Tibial nerve (tissue), 4 donors: ENCODE results near the gene CRYBA1. TPM values are rescaled to one million over a fixed set of nuclear protein-coding genes. Genes with fewer than 3 reads are reported as not detected.
"Not testable (repeated sequence)": the region's sequence is repeated elsewhere in the genome, so short reads cannot be mapped to it uniquely, and the experiment has no call there.

Experiments
- DNase-seq, 2 donors: peaks; one replicate each; pipeline ENCODE4 v3.0.0-alpha.2; 2019; ENCODE audit warnings: low spot score in 2 of 2
- H3K27ac ChIP-seq, 4 donors: fragments of 200-600 bp; sonication (generic) in 3 of 4; one replicate each; pipeline ENCODE4 v1.5.1; 2017 to 2019; ENCODE audit warnings: mild to moderate bottlenecking in 1 of 4
- H3K27me3 ChIP-seq, 2 donors: fragments of 200-600 bp; sonication (generic) in 1 of 2; one replicate each; pipeline versions ENCODE4 v1.5.1 to v1.6.0; 2017 to 2019
- H3K36me3 ChIP-seq, 3 donors: fragments of 200-600 bp; sonication (generic); one replicate each; pipeline ENCODE4 v1.5.1; 2018 to 2019
- H3K4me1 ChIP-seq, 4 donors: fragments of 200-600 bp; sonication (generic) in 3 of 4; one replicate each; pipeline ENCODE4 v1.5.1; 2017 to 2019
- H3K4me3 ChIP-seq, 4 donors: fragments of 200-600 bp; sonication (generic) in 3 of 4; one replicate each; pipeline ENCODE4 v1.5.1; 2017 to 2019; ENCODE audit warnings: mild to moderate bottlenecking in 1 of 4, moderate library complexity in 1 of 4
- H3K9me3 ChIP-seq, 4 donors: fragments of 200-600 bp; sonication (generic) in 3 of 4; one replicate each; pipeline ENCODE4 v1.5.1; 2017 to 2019
- CTCF ChIP-seq, 5 experiments: fragments of 200-600 bp in 3 of 5; fragments of 450-650 bp in 2 of 5; sonication (generic) in 3 of 5; IDR thresholded peaks; one replicate each; pipeline ENCODE4 v1.5.1; 2016 to 2019; ENCODE audit warnings: antibody characterized with exemption in 5 of 5, mild to moderate bottlenecking in 3 of 5, moderate library complexity in 2 of 5
- EP300 ChIP-seq, 2 donors: sonication (generic); formaldehyde crosslinking; IDR thresholded peaks; one replicate each; pipeline ENCODE4 v1.6.1; 2017; ENCODE audit warnings: antibody characterized with exemption in 2 of 2, mild to moderate bottlenecking in 1 of 2
- POLR2A ChIP-seq, 2 donors: fragments of 450-650 bp; IDR thresholded peaks; one replicate each; pipeline ENCODE4 v1.6.1; 2017; ENCODE audit warnings: antibody characterized with exemption in 2 of 2, mild to moderate bottlenecking in 2 of 2, moderate library complexity in 2 of 2
- WGBS, 2 donors: methylation state at CpG; one replicate each; pipeline ENCODE4 v1.1.5; 2018; 5-methylcytosine and 5-hydroxymethylcytosine counted together
- total RNA-seq, 4 donors: library from RNA; depleted of rRNA; stranded (reverse); fragments of >200 nt; gene quantifications; one replicate each; pipeline ENCODE4 v1.1.0, GENCODE V29; 2016

The CRYBA1 gene
- total RNA-seq, 4 donors from 2014 or later: not detected

GRCh38 chr17:29257756-29258155 lies 11.1 kb downstream of the CRYBA1 start:
- H3K4me3 ChIP-seq: no peak overlapping the region
- no peaks in the 10 kb centered on the region for H3K9me3 ChIP-seq
- no peak for DNase-seq
- H3K36me3 ChIP-seq: peaks cover 0 to 28% (median 0%) of the 10 kb centered on the region in 3 donors
- peaks cover 0 to 54% (median 16%) of the 10 kb centered on the region in 4 donors for H3K4me1 ChIP-seq
- 77 to 87% methylated on average over 3 of the region's 3 CpGs for WGBS, 2 donors
- H3K27me3 ChIP-seq: no peaks in the 10 kb centered on the region
- TF ChIP-seq EP300 (IDR thresholded peaks at IDR 0.05): no peak
- TF ChIP-seq POLR2A (IDR thresholded peaks at IDR 0.05): no peak
- no peak for TF ChIP-seq CTCF (IDR thresholded peaks at IDR 0.05)
- H3K27ac ChIP-seq: peak overlapping the region in 3 of 4 donors; percentile 6 to 42 (median 16)

GRCh38 chr17:29263916-29264315 lies 17.3 kb downstream of the CRYBA1 start:
- no peaks in the 10 kb centered on the region for H3K9me3 ChIP-seq
- peaks cover 0 to 77% (median 0%) of the 10 kb centered on the region in 3 donors for H3K36me3 ChIP-seq
- TF ChIP-seq CTCF (IDR thresholded peaks at IDR 0.05): no peak
- TF ChIP-seq POLR2A (IDR thresholded peaks at IDR 0.05): no peak
- TF ChIP-seq EP300 (IDR thresholded peaks at IDR 0.05): no peak
- WGBS, 2 donors: 64 to 68% methylated on average over 5 of the region's 5 CpGs
- no peak overlapping the region for H3K4me3 ChIP-seq
- no peak overlapping the region for H3K27ac ChIP-seq
- peaks cover 0 to 25% (median 0%) of the 10 kb centered on the region in 4 donors for H3K4me1 ChIP-seq
- H3K27me3 ChIP-seq: no peaks in the 10 kb centered on the region
- DNase-seq: no peak

GRCh38 chr17:29271980-29272379 lies 25.3 kb downstream of the CRYBA1 start:
- H3K27ac ChIP-seq, H3K9me3 ChIP-seq, H3K4me3 ChIP-seq, DNase-seq, H3K27me3 ChIP-seq: not testable (repeated sequence)
- Histone ChIP-seq H3K4me1 (peaks cover 0 to 43% (median 9%) of the 10 kb centered on the region in 4 donors), H3K36me3 (peaks cover 0 to 60% (median 0%) of the 10 kb centered on the region in 3 donors)
- 84 to 87% methylated on average over 9 of the region's 9 CpGs for WGBS, 2 donors

GRCh38 chr17:29273924-29274323 lies 27.3 kb downstream of the CRYBA1 start:
- peaks cover 0 to 56% (median 0%) of the 10 kb centered on the region in 3 donors for H3K36me3 ChIP-seq
- H3K27ac ChIP-seq: no peak overlapping the region
- H3K27me3 ChIP-seq: no peaks in the 10 kb centered on the region
- H3K9me3 ChIP-seq: no peaks in the 10 kb centered on the region
- DNase-seq: no peak
- 74 to 79% methylated on average over 1 of the region's 1 CpG for WGBS, 2 donors
- peaks cover 0 to 52% (median 12%) of the 10 kb centered on the region in 4 donors for H3K4me1 ChIP-seq
- TF ChIP-seq POLR2A (IDR thresholded peaks at IDR 0.05) (no peak), EP300 (IDR thresholded peaks at IDR 0.05) (no peak), CTCF (IDR thresholded peaks at IDR 0.05) (no peak)
- no peak overlapping the region for H3K4me3 ChIP-seq

- TF ChIP-seq EP300 (IDR thresholded peaks at IDR 0.05) (no peak), POLR2A (IDR thresholded peaks at IDR 0.05) (no peak), CTCF (IDR thresholded peaks at IDR 0.05) (no peak)
- Histone ChIP-seq H3K27ac (no peak overlapping the region), H3K36me3 (peaks cover 0 to 65% (median 14%) of the 10 kb centered on the region in 3 donors), H3K27me3 (no peaks in the 10 kb centered on the region), H3K9me3 (no peaks in the 10 kb centered on the region), H3K4me1 (peaks cover 0 to 78% (median 17%) of the 10 kb centered on the region in 4 donors), H3K4me3 (no peak overlapping the region)
- no peak for DNase-seq
Observed at GRCh38 chr17:29278692-29279091, 32.0 kb downstream of the CRYBA1 start.
